Tibial nerve (tissue), 4 donors: ENCODE data around the gene RASGEF1B.

ENCODE experiments used
- EP300 ChIP-seq, 2 donors: sonication (generic); formaldehyde crosslinking; IDR thresholded peaks; one replicate each; pipeline ENCODE4 v1.6.1; 2017; ENCODE audit warnings: antibody characterized with exemption in 2 of 2, mild to moderate bottlenecking in 1 of 2
- POLR2A ChIP-seq, 2 donors: fragments of 450-650 bp; IDR thresholded peaks; one replicate each; pipeline ENCODE4 v1.6.1; 2017; ENCODE audit warnings: antibody characterized with exemption in 2 of 2, mild to moderate bottlenecking in 2 of 2, moderate library complexity in 2 of 2
- TF ChIP-seq, protein P1 (sequence below), 5 experiments: fragments of 200-600 bp in 3 of 5; fragments of 450-650 bp in 2 of 5; sonication (generic) in 3 of 5; IDR thresholded peaks; one replicate each; pipeline ENCODE4 v1.5.1; 2016 to 2019; ENCODE audit warnings: antibody characterized with exemption in 5 of 5, mild to moderate bottlenecking in 3 of 5, moderate library complexity in 2 of 5

DNA sequence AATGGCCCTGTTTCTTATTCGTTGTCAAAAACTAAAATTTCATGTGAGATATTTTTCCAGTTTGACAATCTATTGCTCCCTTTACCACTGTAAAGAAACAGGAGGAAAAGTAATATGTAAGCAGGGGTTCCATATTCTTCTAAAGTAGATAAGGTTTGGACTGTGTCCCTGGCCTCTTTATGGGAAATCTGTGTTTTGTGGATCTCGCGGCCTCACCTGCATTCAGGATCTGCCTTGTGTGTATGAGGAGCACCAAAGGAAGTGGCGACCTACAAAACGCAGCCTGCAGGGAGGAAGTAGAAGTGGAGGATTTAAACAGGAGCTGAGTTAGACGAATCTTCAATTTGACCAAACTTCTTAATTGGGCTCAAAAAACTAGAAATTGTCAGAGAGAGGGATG lies 67.0 kb downstream of the RASGEF1B start:
- TF ChIP-seq, protein P1, sequence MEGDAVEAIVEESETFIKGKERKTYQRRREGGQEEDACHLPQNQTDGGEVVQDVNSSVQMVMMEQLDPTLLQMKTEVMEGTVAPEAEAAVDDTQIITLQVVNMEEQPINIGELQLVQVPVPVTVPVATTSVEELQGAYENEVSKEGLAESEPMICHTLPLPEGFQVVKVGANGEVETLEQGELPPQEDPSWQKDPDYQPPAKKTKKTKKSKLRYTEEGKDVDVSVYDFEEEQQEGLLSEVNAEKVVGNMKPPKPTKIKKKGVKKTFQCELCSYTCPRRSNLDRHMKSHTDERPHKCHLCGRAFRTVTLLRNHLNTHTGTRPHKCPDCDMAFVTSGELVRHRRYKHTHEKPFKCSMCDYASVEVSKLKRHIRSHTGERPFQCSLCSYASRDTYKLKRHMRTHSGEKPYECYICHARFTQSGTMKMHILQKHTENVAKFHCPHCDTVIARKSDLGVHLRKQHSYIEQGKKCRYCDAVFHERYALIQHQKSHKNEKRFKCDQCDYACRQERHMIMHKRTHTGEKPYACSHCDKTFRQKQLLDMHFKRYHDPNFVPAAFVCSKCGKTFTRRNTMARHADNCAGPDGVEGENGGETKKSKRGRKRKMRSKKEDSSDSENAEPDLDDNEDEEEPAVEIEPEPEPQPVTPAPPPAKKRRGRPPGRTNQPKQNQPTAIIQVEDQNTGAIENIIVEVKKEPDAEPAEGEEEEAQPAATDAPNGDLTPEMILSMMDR (IDR thresholded peaks at IDR 0.05): no peak
- TF ChIP-seq POLR2A (IDR thresholded peaks at IDR 0.05) (no peak), EP300 (IDR thresholded peaks at IDR 0.05) (no peak)
